SW480 (cell line): ENCODE results near the gene SSTR3.

Experiments used
- DNase-seq: peaks from one replicate; pipeline ENCODE4 v3.0.0-alpha.2; 2016; ENCODE audit warnings: low spot score

The SSTR3 gene

GRCh38 chr22:37196539-37197450 is 15.5 kb downstream of the SSTR3 start:
- no peak for DNase-seq

- no peak for DNase-seq
Observed at GRCh38 chr22:37195921-37196320, 16.4 kb downstream of the SSTR3 start.

- no peak for DNase-seq
Observed at GRCh38 chr22:37194750-37195149, 17.5 kb downstream of the SSTR3 start.

GRCh38 chr22:37193629-37194191 is 18.6 kb downstream of the SSTR3 start:
- DNase-seq, result no peak

GRCh38 chr22:37192741-37193140 is 19.5 kb downstream of the SSTR3 start:
- DNase-seq, result no peak

GRCh38 chr22:37192204-37192603 is 20.1 kb downstream of the SSTR3 start:
- DNase-seq, result no peak

- DNase-seq, result no peak
Observed at GRCh38 chr22:37190262-37190780, 22.0 kb downstream of the SSTR3 start.

GRCh38 chr22:37188901-37189466 is 23.3 kb downstream of the SSTR3 start:
- DNase-seq, result no peak

GRCh38 chr22:37187891-37188761 is 24.2 kb downstream of the SSTR3 start, which contains the start of gene C1QTNF6:
C1QTNF6 (minus strand) TSS chr22:37188247; CDS start chr22:37188213, 34 bp downstream.
- no peak for DNase-seq

GRCh38 chr22:37187552-37187890 is 24.8 kb downstream of the SSTR3 start:
- DNase-seq, result no peak

- DNase-seq, result no peak
Observed at GRCh38 chr22:37186997-37187522, 25.2 kb downstream of the SSTR3 start.

GRCh38 chr22:37186228-37186996 is 25.9 kb downstream of the SSTR3 start:
- DNase-seq, result peak; percentile 54

GRCh38 chr22:37185646-37186227 is 26.5 kb downstream of the SSTR3 start:
- no peak for DNase-seq

- DNase-seq, result no peak
Observed at GRCh38 chr22:37184816-37185541, 27.3 kb downstream of the SSTR3 start.

- DNase-seq, result no peak
Observed at GRCh38 chr22:37184380-37184755, 27.9 kb downstream of the SSTR3 start.

- DNase-seq, result no peak
Observed at GRCh38 chr22:37183432-37184379, 28.6 kb downstream of the SSTR3 start.

GRCh38 chr22:37182949-37183245 is 29.4 kb downstream of the SSTR3 start:
- no peak for DNase-seq

GRCh38 chr22:37182101-37182948 is 30.0 kb downstream of the SSTR3 start:
- no peak for DNase-seq
